SK-N-SH treated with all-trans-retinoic acid at 6 μM for 48 hours (cell line): Measurements from ENCODE around the gene NUBPL.

Experiments used
- ATAC-seq: fragments of 200-7000 bp; cut with Tn5 transposase; 3 replicates; pipeline ENCODE4 v1.9.1; 2020; ENCODE audit warnings: mild to moderate bottlenecking, moderate library complexity
- ARNTL ChIP-seq: fragments of 450-650 bp; formaldehyde crosslinking; IDR thresholded peaks from 2 replicates; pipeline ENCODE4 v1.5.0; 2020; ENCODE audit warnings: low read depth, mild to moderate bottlenecking, moderate library complexity, borderline replicate concordance
- CREB5 ChIP-seq: fragments of 250-450 bp; sonication (Bioruptor Pico); IDR thresholded peaks from 2 replicates; pipeline ENCODE4 v1.5.1; 2020; ENCODE audit warnings: low read depth, mild to moderate bottlenecking, moderate library complexity
- CSDC2 ChIP-seq: fragments of 250-450 bp; sonication (Bioruptor Pico); IDR thresholded peaks from 2 replicates; pipeline ENCODE4 v1.5.0; 2020; ENCODE audit warnings: mild to moderate bottlenecking, moderate library complexity
- CSRNP3 ChIP-seq: fragments of 250-450 bp; sonication (Bioruptor Pico); IDR thresholded peaks from 2 replicates; pipeline ENCODE4 v1.5.1; 2021; ENCODE audit warnings: mild to moderate bottlenecking, moderate library complexity
- ESRRG ChIP-seq: fragments of 250-450 bp; sonication (Bioruptor Pico); IDR thresholded peaks from 2 replicates; pipeline ENCODE4 v1.6.1; 2021; ENCODE audit warnings: mild to moderate bottlenecking
- GLIS3 ChIP-seq: fragments of 250-450 bp; sonication (Bioruptor Pico); IDR thresholded peaks from 2 replicates; pipeline ENCODE4 v1.5.0; 2020; ENCODE audit warnings: mild to moderate bottlenecking, moderate library complexity
- ISL1 ChIP-seq: fragments of 250-450 bp; sonication (Bioruptor Pico); IDR thresholded peaks from 2 replicates; pipeline ENCODE4 v2.1.2; 2022; ENCODE audit warnings: mild to moderate bottlenecking, moderate library complexity
- OSR1 ChIP-seq: fragments of 250-450 bp; sonication (Bioruptor Pico); IDR thresholded peaks from 2 replicates; pipeline ENCODE4 v1.8.0; 2022; ENCODE audit warnings: moderate library complexity, mild to moderate bottlenecking, inconsistent platforms
- POU6F1 ChIP-seq: fragments of 250-450 bp; sonication (Bioruptor Pico); IDR thresholded peaks from 2 replicates; pipeline ENCODE4 v1.8.0; 2021; ENCODE audit warnings: low read depth, mild to moderate bottlenecking, moderate library complexity, borderline replicate concordance
- PPARA ChIP-seq: fragments of 250-450 bp; sonication (Bioruptor Pico); IDR thresholded peaks from 2 replicates; pipeline ENCODE4 v1.5.0; 2020; ENCODE audit warnings: mild to moderate bottlenecking, borderline replicate concordance
- RARB ChIP-seq: fragments of 250-450 bp; sonication (Bioruptor Pico); IDR thresholded peaks from 2 replicates; pipeline ENCODE4 v1.8.0; 2021; ENCODE audit warnings: mild to moderate bottlenecking, moderate library complexity
- SNAI2 ChIP-seq: fragments of 250-450 bp; sonication (Bioruptor Pico); IDR thresholded peaks from 2 replicates; pipeline ENCODE4 v1.5.0; 2020; ENCODE audit warnings: mild to moderate bottlenecking, moderate library complexity
- TCF4 ChIP-seq: fragments of 250-450 bp; sonication (Bioruptor Pico); IDR thresholded peaks from 2 replicates; pipeline ENCODE4 v1.8.0; 2021; ENCODE audit warnings: mild to moderate bottlenecking, moderate library complexity, borderline replicate concordance
- TOX ChIP-seq: fragments of 250-450 bp; sonication (Bioruptor Pico); IDR thresholded peaks from 2 replicates; pipeline ENCODE4 v1.8.0; 2021; ENCODE audit warnings: mild to moderate bottlenecking, moderate library complexity, borderline replicate concordance
- TSHZ2 ChIP-seq: fragments of 250-450 bp; sonication (Bioruptor Pico); IDR thresholded peaks from 2 replicates; pipeline ENCODE4 v1.5.0; 2020; ENCODE audit warnings: mild to moderate bottlenecking, moderate library complexity
- ZC3H10 ChIP-seq: fragments of 250-450 bp; sonication (Bioruptor Pico); IDR thresholded peaks from 2 replicates; pipeline ENCODE4 v1.5.1; 2021; ENCODE audit warnings: mild to moderate bottlenecking, moderate library complexity
- ZFP3 ChIP-seq: fragments of 250-450 bp; sonication (Bioruptor Pico); IDR thresholded peaks from 2 replicates; pipeline ENCODE4 v1.5.0; 2020; ENCODE audit warnings: mild to moderate bottlenecking, moderate library complexity
- ZFP30 ChIP-seq: fragments of 450-650 bp; formaldehyde crosslinking; IDR thresholded peaks from 2 replicates; pipeline ENCODE4 v1.5.0; 2022; ENCODE audit warnings: mild to moderate bottlenecking, moderate library complexity
- ZNF565 ChIP-seq: fragments of 450-650 bp; formaldehyde crosslinking; conservative IDR thresholded peaks from 2 replicates; pipeline ENCODE4 v1.5.0; 2020; ENCODE audit warnings: low read depth, mild to moderate bottlenecking, moderate library complexity
- ZNF70 ChIP-seq: fragments of 450-650 bp; formaldehyde crosslinking; IDR thresholded peaks from 2 replicates; pipeline ENCODE4 v1.5.0; 2020; ENCODE audit warnings: mild to moderate bottlenecking, moderate library complexity
- ZNF8 ChIP-seq: fragments of 450-650 bp; formaldehyde crosslinking; IDR thresholded peaks from 2 replicates; pipeline ENCODE4 v1.5.0; 2020; ENCODE audit warnings: mild to moderate bottlenecking, moderate library complexity
- TF ChIP-seq, protein P1 (sequence below): fragments of 250-450 bp; sonication (Bioruptor Pico); IDR thresholded peaks from 2 replicates; pipeline ENCODE4 v1.8.0; 2020; ENCODE audit warnings: mild to moderate bottlenecking, moderate library complexity, borderline replicate concordance

Gene NUBPL

DNA sequence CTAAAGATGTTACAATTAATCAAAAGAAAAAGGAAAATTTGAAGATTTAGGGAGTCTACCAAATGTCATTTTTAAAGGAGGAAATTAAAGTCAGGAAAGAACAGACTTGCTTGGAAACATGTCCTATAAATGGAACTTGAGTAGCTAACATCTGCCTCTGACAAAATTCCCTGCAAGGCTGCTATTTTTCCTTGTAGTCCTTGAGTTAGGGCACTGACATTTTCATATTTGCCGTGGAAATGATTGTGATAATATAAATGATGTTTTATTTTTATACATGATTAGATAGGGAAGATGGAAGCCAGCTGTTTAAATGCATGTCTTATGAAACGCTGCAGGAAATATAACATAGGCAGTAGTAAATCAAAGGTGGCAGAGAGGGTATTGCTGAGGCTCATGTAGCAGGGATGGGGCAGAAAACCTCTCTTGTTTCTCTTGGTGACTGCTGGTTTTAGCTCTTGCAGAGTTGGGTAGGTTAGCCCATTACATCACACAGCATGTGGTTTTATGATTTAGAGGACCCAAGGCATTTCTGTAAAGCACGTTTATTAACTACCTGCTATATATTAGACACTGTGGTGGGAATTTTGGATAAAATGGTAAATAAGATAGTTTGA lies 21.7 kb downstream of the NUBPL start (continued):
- TF ChIP-seq RARB (CRISPR knock-in tag) = no peak

DNA sequence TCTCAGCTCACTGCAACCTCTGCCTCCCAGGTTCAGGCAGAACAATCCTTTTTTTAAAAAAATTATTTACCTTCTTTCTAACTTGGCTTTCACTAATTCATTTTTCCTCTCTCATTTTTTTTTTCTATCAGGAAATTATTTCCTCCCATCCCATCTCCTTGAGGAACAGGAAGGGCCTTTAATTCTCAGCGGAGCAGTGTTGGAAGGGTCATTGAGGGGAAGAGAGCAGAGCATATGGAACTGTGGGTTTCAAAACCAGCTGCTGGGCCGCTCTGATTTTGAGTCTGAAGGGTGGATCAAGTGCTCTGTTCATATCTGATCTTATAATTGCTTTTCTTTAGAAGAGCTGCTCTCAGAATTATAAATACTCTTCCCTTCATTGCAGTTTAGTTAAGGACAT lies 29.0 kb downstream of the NUBPL start:
- no peak for TF ChIP-seq RARB (CRISPR knock-in tag)
- TF ChIP-seq ESRRG (CRISPR knock-in tag) = no peak
- TF ChIP-seq POU6F1 = no peak
- TF ChIP-seq, protein P1, sequence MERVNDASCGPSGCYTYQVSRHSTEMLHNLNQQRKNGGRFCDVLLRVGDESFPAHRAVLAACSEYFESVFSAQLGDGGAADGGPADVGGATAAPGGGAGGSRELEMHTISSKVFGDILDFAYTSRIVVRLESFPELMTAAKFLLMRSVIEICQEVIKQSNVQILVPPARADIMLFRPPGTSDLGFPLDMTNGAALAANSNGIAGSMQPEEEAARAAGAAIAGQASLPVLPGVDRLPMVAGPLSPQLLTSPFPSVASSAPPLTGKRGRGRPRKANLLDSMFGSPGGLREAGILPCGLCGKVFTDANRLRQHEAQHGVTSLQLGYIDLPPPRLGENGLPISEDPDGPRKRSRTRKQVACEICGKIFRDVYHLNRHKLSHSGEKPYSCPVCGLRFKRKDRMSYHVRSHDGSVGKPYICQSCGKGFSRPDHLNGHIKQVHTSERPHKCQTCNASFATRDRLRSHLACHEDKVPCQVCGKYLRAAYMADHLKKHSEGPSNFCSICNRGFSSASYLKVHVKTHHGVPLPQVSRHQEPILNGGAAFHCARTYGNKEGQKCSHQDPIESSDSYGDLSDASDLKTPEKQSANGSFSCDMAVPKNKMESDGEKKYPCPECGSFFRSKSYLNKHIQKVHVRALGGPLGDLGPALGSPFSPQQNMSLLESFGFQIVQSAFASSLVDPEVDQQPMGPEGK (CRISPR knock-in tag) = no peak
- TF ChIP-seq PPARA (CRISPR knock-in tag) = no peak
- TF ChIP-seq OSR1 = no peak
- TF ChIP-seq ZFP3 (CRISPR knock-in tag) = no peak
- TF ChIP-seq ARNTL (CRISPR knock-in tag) = no peak
- no peak for TF ChIP-seq TCF4 (CRISPR knock-in tag)
- no peak for TF ChIP-seq ZNF565
- no peak for TF ChIP-seq ZNF70 (CRISPR knock-in tag)
- TF ChIP-seq ZC3H10 (CRISPR knock-in tag) = no peak
- TF ChIP-seq CSDC2 = no peak
- no peak for TF ChIP-seq ZFP30
- TF ChIP-seq SNAI2 = no peak
- no peak for TF ChIP-seq TSHZ2 (CRISPR knock-in tag)
- no peak for TF ChIP-seq GLIS3
- TF ChIP-seq CSRNP3 (CRISPR knock-in tag) = no peak

DNA sequence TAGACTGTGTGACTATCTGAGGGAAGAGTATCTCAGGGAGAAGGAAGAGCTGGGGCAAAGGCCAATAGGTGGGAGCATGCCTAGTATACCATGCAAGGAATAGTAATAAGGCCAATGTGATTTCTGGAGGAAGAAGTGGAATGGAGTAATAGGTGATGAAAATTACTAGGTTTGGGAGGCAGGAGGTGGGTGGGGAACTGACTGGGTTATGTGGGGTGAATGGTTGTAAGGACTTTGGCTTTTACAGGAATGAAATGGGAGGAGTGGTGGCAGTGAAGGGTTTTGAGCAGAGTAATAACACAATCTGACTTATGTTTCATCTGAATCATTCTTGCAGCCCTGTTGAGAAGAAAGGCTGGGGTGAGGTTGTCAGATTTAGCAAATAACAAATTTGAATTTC lies 30.9 kb downstream of the NUBPL start:
- ATAC-seq = no peak
- TF ChIP-seq OSR1 (no peak), CSDC2 (no peak), ZFP3 (CRISPR knock-in tag) (no peak), POU6F1 (no peak), TSHZ2 (CRISPR knock-in tag) (no peak), TOX (no peak), TCF4 (CRISPR knock-in tag) (no peak), GLIS3 (no peak), SNAI2 (no peak), CREB5 (CRISPR knock-in tag) (no peak), ZNF8 (no peak), ISL1 (CRISPR knock-in tag) (no peak)
- TF ChIP-seq, protein P1 (CRISPR knock-in tag) = no peak

More for the DNA sequence above, 29.0 kb downstream of the NUBPL start:
- ATAC-seq = no peak
